Colonic mucosa (tissue), 4 donors: ENCODE measurements around the gene SMURF2. TPM values are rescaled to one million over a fixed set of nuclear protein-coding genes. Genes with fewer than 3 reads are reported as not detected.

Experiments
- DNase-seq: peaks from one replicate; pipeline ENCODE4 v3.0.0-alpha.2; 2020
- H3K27ac ChIP-seq: fragments of 200-600 bp; one replicate; pipeline ENCODE4 v1.8.0; 2021
- H3K27me3 ChIP-seq: fragments of 200-600 bp; one replicate; pipeline ENCODE4 v1.8.0; 2021
- H3K36me3 ChIP-seq: fragments of 200-600 bp; one replicate; pipeline ENCODE4 v1.8.0; 2021
- H3K4me1 ChIP-seq: fragments of 200-600 bp; one replicate; pipeline ENCODE4 v1.8.0; 2021; ENCODE audit warnings: mild to moderate bottlenecking
- H3K4me3 ChIP-seq: fragments of 200-600 bp; one replicate; pipeline ENCODE4 v1.8.0; 2021
- H3K9ac ChIP-seq, 2 donors: one replicate each; pipeline ENCODE4 v1.7.0; 2013; ENCODE audit warnings: control low read depth in 2 of 2, low read depth in 2 of 2, low read length in 2 of 2
- H3K9me3 ChIP-seq: fragments of 200-600 bp; one replicate; pipeline ENCODE4 v1.8.0; 2021
- intact Hi-C: fragments of 100-400 bp; cut with DNase I; formaldehyde crosslinking; loops from one replicate; pipeline ENCODE4 v1.14.1; 2022
- total RNA-seq, 2 donors: library from RNA; stranded (reverse); fragmentation: NEBNext Ultra II Directional in 1 of 2; extraction: Animal tissue kit (Norgen Biotek cat#: 25700) in 1 of 2; gene quantifications; one replicate each; pipeline ENCODE4 v1.2.1, GENCODE V29; 2021
- TF ChIP-seq, protein P1 (sequence below): fragments of 200-600 bp; IDR thresholded peaks from one replicate; pipeline ENCODE4 v1.8.0; 2022; ENCODE audit warnings: antibody characterized with exemption, mild to moderate bottlenecking
- donor health status: healthy.
- donor health status: DM: no; HTN: no; CAD: no.
- donor health status: DM: no; HTN: no; CAD: no.

The SMURF2 gene
- total RNA-seq, 2 donors from 2014 or later = 10.6 to 18.6 TPM

DNA sequence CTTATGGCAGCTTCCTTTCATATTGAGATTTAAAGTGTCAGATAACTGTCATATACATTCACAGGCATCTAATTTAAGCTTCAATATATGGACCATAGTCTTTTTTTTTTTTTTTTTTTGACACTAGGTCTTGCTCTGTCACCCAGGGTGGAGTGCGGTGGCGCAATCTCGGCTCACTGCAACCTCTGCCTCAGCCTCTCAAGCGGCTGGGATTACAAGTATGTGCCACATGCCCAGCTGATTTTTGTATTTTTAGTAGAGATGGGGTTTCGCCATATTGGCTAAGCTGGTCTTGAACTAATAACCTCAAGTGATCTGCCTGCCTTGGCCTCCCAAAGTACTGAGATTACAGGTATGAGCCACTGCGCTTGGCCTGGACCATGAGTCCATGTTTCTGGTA, 141.7 kb downstream of the SMURF2 start:
- intact Hi-C loops = no loop called here
- DNase-seq = no peak

DNA sequence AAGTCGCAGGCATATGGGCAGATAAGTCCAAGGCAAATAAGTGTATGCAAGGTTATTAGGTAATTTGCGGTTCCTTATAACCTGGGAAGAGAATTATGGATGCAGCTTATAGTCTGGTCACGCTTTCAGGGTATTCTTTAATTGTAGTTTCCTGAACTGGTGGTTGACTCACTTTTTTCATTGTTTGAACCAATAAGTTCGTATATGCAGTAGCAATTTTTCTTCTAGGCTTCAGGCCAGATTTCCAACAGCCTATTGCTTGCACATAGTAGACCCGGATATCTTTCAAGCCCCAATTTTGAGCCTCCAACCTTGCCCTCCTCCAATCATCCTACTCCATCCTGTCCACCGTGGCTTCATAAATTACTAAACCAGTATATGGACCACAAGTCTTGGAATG, 142.5 kb downstream of the SMURF2 start:
- H3K27me3 ChIP-seq = no peaks in the 10 kb centered on the region
- TF ChIP-seq, protein P1, sequence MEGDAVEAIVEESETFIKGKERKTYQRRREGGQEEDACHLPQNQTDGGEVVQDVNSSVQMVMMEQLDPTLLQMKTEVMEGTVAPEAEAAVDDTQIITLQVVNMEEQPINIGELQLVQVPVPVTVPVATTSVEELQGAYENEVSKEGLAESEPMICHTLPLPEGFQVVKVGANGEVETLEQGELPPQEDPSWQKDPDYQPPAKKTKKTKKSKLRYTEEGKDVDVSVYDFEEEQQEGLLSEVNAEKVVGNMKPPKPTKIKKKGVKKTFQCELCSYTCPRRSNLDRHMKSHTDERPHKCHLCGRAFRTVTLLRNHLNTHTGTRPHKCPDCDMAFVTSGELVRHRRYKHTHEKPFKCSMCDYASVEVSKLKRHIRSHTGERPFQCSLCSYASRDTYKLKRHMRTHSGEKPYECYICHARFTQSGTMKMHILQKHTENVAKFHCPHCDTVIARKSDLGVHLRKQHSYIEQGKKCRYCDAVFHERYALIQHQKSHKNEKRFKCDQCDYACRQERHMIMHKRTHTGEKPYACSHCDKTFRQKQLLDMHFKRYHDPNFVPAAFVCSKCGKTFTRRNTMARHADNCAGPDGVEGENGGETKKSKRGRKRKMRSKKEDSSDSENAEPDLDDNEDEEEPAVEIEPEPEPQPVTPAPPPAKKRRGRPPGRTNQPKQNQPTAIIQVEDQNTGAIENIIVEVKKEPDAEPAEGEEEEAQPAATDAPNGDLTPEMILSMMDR = no peak
- H3K9ac ChIP-seq = no peak overlapping the region
- no peak overlapping the region for H3K27ac ChIP-seq
- H3K4me3 ChIP-seq = no peak overlapping the region
- H3K9me3 ChIP-seq = no peaks in the 10 kb centered on the region
- intact Hi-C loops = no loop called here
- peaks cover 4% of the 10 kb centered on the region for H3K36me3 ChIP-seq
- no peak for DNase-seq
- no peaks in the 10 kb centered on the region for H3K4me1 ChIP-seq

More for the DNA sequence above, 141.7 kb downstream of the SMURF2 start:
- Histone ChIP-seq H3K4me1 (no peaks in the 10 kb centered on the region), H3K9ac (no peak overlapping the region), H3K36me3 (peaks cover 4% of the 10 kb centered on the region), H3K4me3 (no peak overlapping the region), H3K27ac (no peak overlapping the region), H3K9me3 (no peaks in the 10 kb centered on the region), H3K27me3 (no peaks in the 10 kb centered on the region)
- TF ChIP-seq, protein P1 = no peak

DNA sequence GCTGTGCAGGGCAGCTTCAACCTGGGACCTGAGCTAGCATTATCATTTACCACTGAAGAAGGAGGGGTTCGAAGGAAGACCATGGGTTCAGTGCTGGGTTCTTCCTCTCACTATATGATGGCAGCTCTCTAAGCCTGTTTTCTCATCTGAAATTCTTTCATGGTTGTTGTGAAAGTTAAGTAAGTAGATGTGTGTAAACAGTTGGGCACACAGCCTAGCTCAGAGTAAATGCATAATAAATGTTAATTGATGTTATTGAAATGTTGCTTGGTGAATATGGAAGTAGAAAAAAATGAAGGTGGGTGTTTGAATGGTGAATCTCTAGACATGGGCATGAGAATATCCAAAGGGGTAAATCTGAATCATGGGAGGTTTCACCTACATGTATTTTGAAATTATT, 146.3 kb downstream of the SMURF2 start:
- Histone ChIP-seq H3K4me3 (no peak overlapping the region), H3K9me3 (no peaks in the 10 kb centered on the region), H3K36me3 (peaks cover 4% of the 10 kb centered on the region), H3K27ac (no peak overlapping the region), H3K27me3 (no peaks in the 10 kb centered on the region), H3K9ac (no peak overlapping the region), H3K4me1 (no peaks in the 10 kb centered on the region)
- intact Hi-C loops = no loop called here
- TF ChIP-seq, protein P1 = no peak
- DNase-seq = no peak

DNA sequence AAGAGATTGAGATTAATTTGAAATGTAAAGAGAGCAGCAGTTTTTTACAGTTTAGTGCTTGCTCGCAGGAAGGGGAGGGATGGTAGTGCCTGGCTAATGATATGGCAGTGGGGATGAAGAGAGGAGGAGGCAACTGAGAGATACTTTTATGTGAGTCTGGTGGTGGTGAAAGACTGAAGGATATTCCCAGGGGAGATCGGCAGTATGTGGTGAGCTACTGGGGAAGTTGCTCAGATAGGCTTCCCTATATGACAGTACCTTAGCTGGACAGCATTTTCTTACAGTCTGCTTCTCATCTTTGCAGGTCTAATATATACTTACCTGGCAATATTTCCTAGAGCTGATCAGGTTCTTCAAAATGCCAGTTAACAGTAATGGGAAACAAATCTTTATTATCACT, 146.7 kb downstream of the SMURF2 start:
- no peak overlapping the region for H3K4me3 ChIP-seq
- TF ChIP-seq, protein P1 = no peak
- peaks cover 4% of the 10 kb centered on the region for H3K36me3 ChIP-seq
- H3K27ac ChIP-seq = no peak overlapping the region
- intact Hi-C loops = no loop called here
- DNase-seq = no peak
- H3K9me3 ChIP-seq = no peaks in the 10 kb centered on the region
- no peaks in the 10 kb centered on the region for H3K27me3 ChIP-seq
- no peaks in the 10 kb centered on the region for H3K4me1 ChIP-seq
- H3K9ac ChIP-seq = no peak overlapping the region

DNA sequence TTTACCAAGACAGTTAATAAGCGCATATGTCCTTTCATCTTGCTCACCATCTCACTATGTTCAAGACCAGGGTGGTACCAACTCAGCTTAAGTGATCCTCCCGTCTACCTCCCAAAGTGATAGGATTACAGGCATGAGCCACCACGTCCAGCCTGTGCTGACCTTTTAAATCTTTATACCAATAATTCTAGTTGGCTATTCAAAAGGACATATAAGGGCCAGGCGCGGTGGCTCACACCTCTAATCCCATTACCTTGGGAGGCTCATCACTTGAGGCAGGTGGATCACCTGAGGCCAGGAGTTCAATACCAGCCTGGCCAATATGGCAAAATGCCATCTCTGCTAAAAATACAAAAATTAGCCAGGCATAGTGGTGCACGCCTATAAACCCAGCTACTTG, 152.9 kb downstream of the SMURF2 start:
- Histone ChIP-seq H3K9me3 (no peaks in the 10 kb centered on the region), H3K27ac (no peak overlapping the region), H3K36me3 (no peaks in the 10 kb centered on the region), H3K27me3 (no peaks in the 10 kb centered on the region), H3K4me3 (no peak overlapping the region), H3K4me1 (no peaks in the 10 kb centered on the region), H3K9ac (no peak overlapping the region)
- intact Hi-C loops = no loop called here
- DNase-seq = no peak
- TF ChIP-seq, protein P1 = no peak

DNA sequence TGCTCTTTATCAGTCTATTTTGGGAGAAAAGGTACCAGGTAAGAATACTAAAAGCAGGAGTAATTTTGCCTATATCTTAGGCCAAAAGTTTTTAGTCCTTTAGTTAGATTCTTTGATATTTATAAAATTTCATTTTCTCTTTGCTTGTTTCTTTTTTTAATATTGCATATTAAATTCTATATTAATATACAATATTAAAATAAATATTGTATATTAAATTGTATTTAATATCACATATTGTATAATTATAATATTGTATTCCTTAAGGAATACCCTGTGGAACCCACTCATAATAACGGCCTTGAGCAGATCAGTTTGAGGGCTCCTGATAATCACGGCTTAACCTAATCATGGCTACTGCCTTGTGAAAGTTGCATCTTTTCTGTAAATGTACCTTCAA, 153.4 kb downstream of the SMURF2 start:
- Histone ChIP-seq H3K27me3 (no peaks in the 10 kb centered on the region), H3K4me3 (no peak overlapping the region), H3K4me1 (peaks cover 5% of the 10 kb centered on the region), H3K9me3 (no peaks in the 10 kb centered on the region), H3K9ac (no peak overlapping the region), H3K27ac (no peak overlapping the region), H3K36me3 (peaks cover under 1% of the 10 kb centered on the region)
- TF ChIP-seq, protein P1 = no peak
- intact Hi-C loops = no loop called here
- DNase-seq = no peak
